Nucleus accumbens (tissue), 56 donors: ENCODE measurements around the gene GPR155.

ENCODE experiments used
- DNase-seq, 56 donors: peaks; one replicate each; lab custom pipeline; 2025; lab: John Stamatoyannopoulos, UW

GPR155 gene

GRCh38 chr2:174486563-174487107 is at the start of gene GPR155:
Gene GPR155, minus strand, starts transcription at chr2:174487029. Its CDS starts 5,073 bp downstream, at chr2:174481956.
- peak in 51 of 56 donors; percentile 19 to 86 (median 67) for DNase-seq

GRCh38 chr2:174535757-174536703 is 49.2 kb upstream of the GPR155 start:
- no peak for DNase-seq

- no peak for DNase-seq
Observed at GRCh38 chr2:174535083-174535482, 48.3 kb upstream of the GPR155 start.

GRCh38 chr2:174529916-174530315 is 43.1 kb upstream of the GPR155 start:
- peak in 1 of 56 donors; percentile 3 for DNase-seq

- no peak for DNase-seq
Observed at GRCh38 chr2:174527959-174528358, 41.1 kb upstream of the GPR155 start.

- DNase-seq: no peak
Observed at GRCh38 chr2:174527101-174527721, 40.4 kb upstream of the GPR155 start.

GRCh38 chr2:174524527-174524926 is 37.7 kb upstream of the GPR155 start:
- no peak for DNase-seq

GRCh38 chr2:174522553-174522952 is 35.7 kb upstream of the GPR155 start:
- DNase-seq: peak in 1 of 56 donors; percentile 5

- no peak for DNase-seq
Observed at GRCh38 chr2:174518395-174518794, 31.6 kb upstream of the GPR155 start.

GRCh38 chr2:174516501-174517378 is 29.9 kb upstream of the GPR155 start:
- DNase-seq: no peak

- DNase-seq: no peak
Observed at GRCh38 chr2:174512345-174512744, 25.5 kb upstream of the GPR155 start.

- no peak for DNase-seq
Observed at GRCh38 chr2:174511580-174512260, 24.9 kb upstream of the GPR155 start.

GRCh38 chr2:174510583-174511189 is 23.9 kb upstream of the GPR155 start:
- DNase-seq: no peak

- no peak for DNase-seq
Observed at GRCh38 chr2:174503161-174503809, 16.5 kb upstream of the GPR155 start.

- DNase-seq: no peak
Observed at GRCh38 chr2:174499371-174499770, 12.5 kb upstream of the GPR155 start.

GRCh38 chr2:174495365-174496012 is 8.7 kb upstream of the GPR155 start:
- DNase-seq: peak in 10 of 56 donors; percentile 1 to 29 (median 11)

- DNase-seq: no peak
Observed at GRCh38 chr2:174493549-174494331, 6.9 kb upstream of the GPR155 start.
